ENCODE measurements around the gene ZNF791. TPM values are rescaled to one million over a fixed set of nuclear protein-coding genes. Genes with fewer than 3 reads are reported as not detected.

The ZNF791 gene
- total RNA-seq, 3 donors from 2014 or later (not counting 1 experiment from before 2014, with no cell fraction given) = 52.6 to 62.0 (median 56.5) TPM

DNA sequence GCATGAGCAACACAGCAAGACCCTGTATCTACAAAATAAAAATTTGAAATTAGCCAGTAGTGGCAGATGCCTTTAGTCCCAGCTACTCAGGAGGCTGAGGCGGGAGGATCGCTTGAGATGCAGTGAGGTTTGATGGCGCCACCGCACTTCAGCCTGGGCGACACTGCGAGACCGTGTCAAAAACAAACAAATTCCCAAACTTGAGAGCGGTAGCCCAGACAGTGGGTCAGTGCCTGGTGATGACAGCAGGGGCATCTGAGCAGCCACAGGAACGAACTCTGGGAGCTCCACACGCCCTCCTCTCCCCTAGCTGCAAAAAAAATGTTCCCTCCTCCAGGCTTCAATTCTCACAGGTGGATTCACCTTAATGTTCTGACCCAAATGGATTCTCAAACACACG is 14.2 kb upstream of the ZNF791 start:
- Histone ChIP-seq H3K4me1 (ENCODE audit: control insufficient read depth, insufficient read depth, low read length) (no peaks in the 10 kb centered on the region), H3K36me3 (ENCODE audit: control insufficient read depth, insufficient read depth, low read length) (peaks cover 6% of the 10 kb centered on the region), H3K9me3 (ENCODE audit: control insufficient read depth, insufficient read depth, low read length) (no peaks in the 10 kb centered on the region), H3K27me3 (ENCODE audit: control insufficient read depth, insufficient read depth, low read length) (no peaks in the 10 kb centered on the region), H3K27ac (ENCODE audit: low read length) (no peak overlapping the region), H3K4me3 (ENCODE audit: low read length) (no peak overlapping the region)
- TF ChIP-seq, protein P1, sequence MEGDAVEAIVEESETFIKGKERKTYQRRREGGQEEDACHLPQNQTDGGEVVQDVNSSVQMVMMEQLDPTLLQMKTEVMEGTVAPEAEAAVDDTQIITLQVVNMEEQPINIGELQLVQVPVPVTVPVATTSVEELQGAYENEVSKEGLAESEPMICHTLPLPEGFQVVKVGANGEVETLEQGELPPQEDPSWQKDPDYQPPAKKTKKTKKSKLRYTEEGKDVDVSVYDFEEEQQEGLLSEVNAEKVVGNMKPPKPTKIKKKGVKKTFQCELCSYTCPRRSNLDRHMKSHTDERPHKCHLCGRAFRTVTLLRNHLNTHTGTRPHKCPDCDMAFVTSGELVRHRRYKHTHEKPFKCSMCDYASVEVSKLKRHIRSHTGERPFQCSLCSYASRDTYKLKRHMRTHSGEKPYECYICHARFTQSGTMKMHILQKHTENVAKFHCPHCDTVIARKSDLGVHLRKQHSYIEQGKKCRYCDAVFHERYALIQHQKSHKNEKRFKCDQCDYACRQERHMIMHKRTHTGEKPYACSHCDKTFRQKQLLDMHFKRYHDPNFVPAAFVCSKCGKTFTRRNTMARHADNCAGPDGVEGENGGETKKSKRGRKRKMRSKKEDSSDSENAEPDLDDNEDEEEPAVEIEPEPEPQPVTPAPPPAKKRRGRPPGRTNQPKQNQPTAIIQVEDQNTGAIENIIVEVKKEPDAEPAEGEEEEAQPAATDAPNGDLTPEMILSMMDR (IDR thresholded peaks at IDR 0.05) = no peak
- ATAC-seq (no peak), DNase-seq (no peak)
- no peak overlapping the region for H3K27ac Mint-ChIP-seq
- H3K27me3 Mint-ChIP-seq (ENCODE audit: low read depth in 2 of 2) = no peaks in the 10 kb centered on the region
- no peak overlapping the region for H3K4me3 Mint-ChIP-seq
- intact Hi-C loops (cut with micrococcal nuclease) = no loop called here
- 96% methylated on average over 11 of the region's 11 CpGs for WGBS (ENCODE audit: insufficient coverage)
- H3K9me3 Mint-ChIP-seq = no peaks in the 10 kb centered on the region
- H3K4me1 Mint-ChIP-seq = peaks cover 0 to 11% of the 10 kb centered on the region in 2 donors
- H3K36me3 Mint-ChIP-seq = no peaks in the 10 kb centered on the region

DNA sequence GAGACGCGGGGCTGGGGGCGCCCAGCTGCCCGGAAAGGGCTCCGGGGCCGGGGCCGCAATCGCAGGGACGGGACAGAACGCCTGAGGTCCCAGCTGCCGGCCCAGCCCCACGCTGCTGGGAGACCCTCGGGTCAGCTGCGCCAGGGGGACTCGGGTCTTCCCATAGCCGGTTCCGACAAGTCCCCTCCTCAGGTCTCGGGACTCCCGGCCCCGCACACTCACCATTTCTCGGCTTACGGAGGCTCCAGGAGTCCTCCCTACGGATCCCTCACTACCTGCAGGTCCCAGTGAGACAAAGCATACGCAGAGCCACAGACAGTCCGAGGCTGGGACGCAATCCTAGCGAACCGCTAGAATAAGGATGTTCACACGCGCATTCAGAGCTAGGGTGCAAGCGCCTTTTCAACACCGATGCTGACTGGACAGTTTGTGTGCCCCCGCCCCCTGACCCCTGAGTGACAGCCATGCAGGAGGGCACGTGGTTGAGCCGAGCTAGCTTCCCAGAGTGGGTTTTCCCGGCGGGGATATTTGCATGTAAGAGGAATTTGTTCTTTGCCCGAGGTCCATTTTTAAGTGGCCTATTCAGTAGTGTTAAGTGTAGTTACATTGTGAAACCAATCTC is 13.7 kb upstream of the ZNF791 start:
- no peaks in the 10 kb centered on the region for H3K27me3 Mint-ChIP-seq (ENCODE audit: low read depth in 2 of 2)
- H3K27ac Mint-ChIP-seq = no peak overlapping the region
- H3K36me3 Mint-ChIP-seq = no peaks in the 10 kb centered on the region
- Histone ChIP-seq H3K27ac (ENCODE audit: low read length) (no peak overlapping the region), H3K4me1 (ENCODE audit: control insufficient read depth, insufficient read depth, low read length) (no peaks in the 10 kb centered on the region), H3K9me3 (ENCODE audit: control insufficient read depth, insufficient read depth, low read length) (no peaks in the 10 kb centered on the region), H3K4me3 (ENCODE audit: low read length) (no peak overlapping the region), H3K27me3 (ENCODE audit: control insufficient read depth, insufficient read depth, low read length) (no peaks in the 10 kb centered on the region), H3K36me3 (ENCODE audit: control insufficient read depth, insufficient read depth, low read length) (peaks cover 6% of the 10 kb centered on the region)
- H3K4me3 Mint-ChIP-seq = no peak overlapping the region
- intact Hi-C loops (cut with micrococcal nuclease) = no loop called here
- TF ChIP-seq, protein P1 (IDR thresholded peaks at IDR 0.05) = no peak
- peaks cover 0 to 10% of the 10 kb centered on the region in 2 donors for H3K4me1 Mint-ChIP-seq
- WGBS (ENCODE audit: insufficient coverage) = 95% methylated on average over 38 of the region's 38 CpGs
- no peak for ATAC-seq
- no peak for DNase-seq
- H3K9me3 Mint-ChIP-seq = no peaks in the 10 kb centered on the region

DNA sequence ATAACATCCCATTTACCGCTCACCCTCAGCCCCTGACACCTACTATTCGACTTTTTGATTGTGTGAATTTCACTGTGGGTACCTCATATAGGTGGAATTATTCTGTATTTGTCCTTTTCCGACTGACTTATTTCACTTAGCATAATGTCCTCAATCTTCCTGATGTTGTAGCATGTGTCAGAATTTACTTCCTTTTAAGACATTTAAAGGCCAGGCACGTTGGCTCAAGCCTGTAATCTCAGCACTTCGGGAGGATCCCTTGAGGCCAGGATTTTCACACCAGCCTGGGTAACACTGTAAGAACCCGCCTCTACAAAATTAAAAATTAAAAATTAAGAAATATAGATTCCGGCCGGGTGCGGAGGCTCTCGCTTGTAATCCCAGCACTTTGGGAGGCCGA is 13.1 kb upstream of the ZNF791 start:
- no peaks in the 10 kb centered on the region for H3K9me3 Mint-ChIP-seq

More for the DNA sequence above, 13.1 kb upstream of the ZNF791 start:
- 93% methylated on average over 9 of the region's 11 CpGs for WGBS (ENCODE audit: insufficient coverage)
- no peaks in the 10 kb centered on the region for H3K27me3 ChIP-seq (ENCODE audit: control insufficient read depth, insufficient read depth, low read length)
- peaks cover 0 to 5% of the 10 kb centered on the region in 2 donors for H3K4me1 Mint-ChIP-seq
- H3K4me3 ChIP-seq (ENCODE audit: low read length) = no peak overlapping the region
- TF ChIP-seq, protein P1 (IDR thresholded peaks at IDR 0.05) = no peak
- no peaks in the 10 kb centered on the region for H3K4me1 ChIP-seq (ENCODE audit: control insufficient read depth, insufficient read depth, low read length)
- no peak overlapping the region for H3K27ac Mint-ChIP-seq
- H3K36me3 ChIP-seq (ENCODE audit: control insufficient read depth, insufficient read depth, low read length) = peaks cover 8% of the 10 kb centered on the region
- H3K27me3 Mint-ChIP-seq (ENCODE audit: low read depth in 2 of 2) = no peaks in the 10 kb centered on the region
- H3K9me3 ChIP-seq (ENCODE audit: control insufficient read depth, insufficient read depth, low read length) = no peaks in the 10 kb centered on the region
- no peak overlapping the region for H3K4me3 Mint-ChIP-seq
- no peak for ATAC-seq
- intact Hi-C loops (cut with micrococcal nuclease) = no loop called here
- H3K36me3 Mint-ChIP-seq = no peaks in the 10 kb centered on the region
- DNase-seq = no peak
- no peak overlapping the region for H3K27ac ChIP-seq (ENCODE audit: low read length)
